GM12878 (cell line): ENCODE data around the gene UGT3A2. TPM values are rescaled to one million over a fixed set of nuclear protein-coding genes. Genes with fewer than 3 reads are reported as not detected.

Experiments used
- ATAC-seq: fragments of 200-7000 bp; cut with Tn5 transposase; 3 replicates; pipeline ENCODE4 v1.9.1; 2020; ENCODE audit warnings: mild to moderate bottlenecking, moderate library complexity
- BruUV-seq: library from RNA; stranded (reverse); fragments of 400-500 nt; replicated peaks from 2 replicates; lab custom pipeline; 2021; lab: Mats Ljungman, UMichigan
- CTCF ChIA-PET: fragments of 300-600 bp; sonication (Branson Sonifier 250); formaldehyde crosslinking; extraction: SDS; loops from one replicate; lab custom pipeline; 2021; ENCODE audit warnings: inconsistent platforms; lab: Yijun Ruan, JAX
- POLR2A ChIA-PET: fragments of 350-600 bp; formaldehyde crosslinking; extraction: SDS; loops from one replicate; lab custom pipeline; 2021; ENCODE audit warnings: inconsistent platforms; lab: Charles Lee
- RAD21 ChIA-PET: fragments of 300-600 bp; sonication (Branson Sonifier 250); formaldehyde crosslinking; loops from one replicate; lab custom pipeline; 2023; ENCODE audit warnings: antibody characterized with exemption; ENCODE audit not compliant: unreplicated experiment; lab: Charles Lee
- SMC1A ChIA-PET: fragments of 300-600 bp; sonication (Branson Sonifier 250); formaldehyde crosslinking; loops from one replicate; lab custom pipeline; 2023; ENCODE audit not compliant: unreplicated experiment, uncharacterized antibody; lab: Charles Lee
- DNase-seq: peaks from one replicate; pipeline ENCODE4 v3.0.0-alpha.2; 2011; ENCODE audit warnings: low read depth, low spot score
- FAIRE-seq: peaks from 3 replicates; lab custom pipeline; 2011; peaks lifted over from hg19 to GRCh38; lab: Jason Lieb, UNC
- H2AFZ ChIP-seq: 2 replicates; pipeline ENCODE4 v1.6.0; 2011; ENCODE audit warnings: low read depth, low read length, control low read depth; ENCODE audit not compliant: control insufficient read depth
- H3K27ac ChIP-seq: 2 replicates; pipeline ENCODE4 v1.5.1; 2011; ENCODE audit warnings: control low read depth; ENCODE audit not compliant: control insufficient read depth, insufficient read depth
- H3K27me3 ChIP-seq, 2 experiments: replicated peaks in 1 of 2; 2 replicates each; pipeline versions ENCODE4 v1.6.0 to v1.6.1; 2011; ENCODE audit warnings: low read length in 1 of 2; ENCODE audit not compliant: control insufficient read depth in 2 of 2, insufficient read depth in 2 of 2
- H3K36me3 ChIP-seq, 2 experiments: 2 replicates each; pipeline ENCODE4 v1.5.1; 2011; ENCODE audit warnings: low read length in 1 of 2; ENCODE audit not compliant: control insufficient read depth in 2 of 2, insufficient read depth in 2 of 2
- H3K4me1 ChIP-seq: 2 replicates; pipeline ENCODE4 v1.6.1; 2011; ENCODE audit warnings: mild to moderate bottlenecking, low read length, moderate library complexity, mixed read lengths; ENCODE audit not compliant: control insufficient read depth, insufficient read depth
- H3K4me2 ChIP-seq: 2 replicates; pipeline ENCODE4 v1.6.0; 2011; ENCODE audit warnings: control low read depth; ENCODE audit not compliant: control insufficient read depth, insufficient read depth
- H3K4me3 ChIP-seq: fragments of 200-600 bp; sonication (generic); 2 replicates; pipeline ENCODE4 v1.5.1; 2016
- H3K79me2 ChIP-seq: 2 replicates; pipeline ENCODE4 v1.6.0; 2011; ENCODE audit warnings: low read length; ENCODE audit not compliant: control insufficient read depth, insufficient read depth
- H3K9ac ChIP-seq: 2 replicates; pipeline ENCODE4 v1.8.0; 2011; ENCODE audit warnings: low read length, control low read depth, mixed read lengths; ENCODE audit not compliant: control insufficient read depth, insufficient read depth
- H3K9me3 ChIP-seq: replicated peaks from 3 replicates; pipeline ENCODE4 v1.5.1; 2011; ENCODE audit warnings: mild to moderate bottlenecking, low read length; ENCODE audit not compliant: control insufficient read depth, insufficient read depth
- H4K20me1 ChIP-seq: 2 replicates; pipeline ENCODE4 v1.6.0; 2011; ENCODE audit not compliant: control insufficient read depth, insufficient read depth
- ATF2 ChIP-seq: IDR thresholded peaks from 2 replicates; pipeline ENCODE4 v1.6.1; 2012; ENCODE audit warnings: low read length, inconsistent platforms
- BACH1 ChIP-seq: fragments of 450-650 bp; IDR thresholded peaks from 2 replicates; pipeline ENCODE4 v1.6.1; 2017; ENCODE audit warnings: mild to moderate bottlenecking, borderline replicate concordance
- CBX3 ChIP-seq: fragments of 200-600 bp; sonication (generic); IDR thresholded peaks from 2 replicates; pipeline ENCODE4 v1.6.1; 2016; ENCODE audit warnings: low read depth, borderline replicate concordance
- CHD1 ChIP-seq: IDR thresholded peaks from 2 replicates; pipeline ENCODE4 v1.6.1; 2012; ENCODE audit warnings: low read depth, low read length, improper control_type of control experiment
- CTCF ChIP-seq, 3 experiments: IDR thresholded peaks in 2 of 3; conservative IDR thresholded peaks in 1 of 3; 2 replicates each; pipeline ENCODE4 v1.5.1; 2011; ENCODE audit warnings: low read depth in 3 of 3, low read length in 3 of 3, mild to moderate bottlenecking in 3 of 3, control low read depth in 2 of 3, moderate library complexity in 2 of 3, inconsistent platforms in 1 of 3, mixed read lengths in 1 of 3; ENCODE audit not compliant: control insufficient read depth in 2 of 3, insufficient read depth in 1 of 3; ENCODE audit errors: extremely low read depth in 1 of 3
- KDM1A ChIP-seq: fragments of 200-600 bp; sonication (generic); IDR thresholded peaks from 2 replicates; pipeline ENCODE4 v1.6.1; 2016; ENCODE audit warnings: borderline replicate concordance
- NBN ChIP-seq: fragments of 450-650 bp; IDR thresholded peaks from 2 replicates; pipeline ENCODE4 v1.6.1; 2016
- NKRF ChIP-seq: fragments of 450-650 bp; conservative IDR thresholded peaks from 2 replicates; pipeline ENCODE4 v1.6.1; 2017; ENCODE audit warnings: mild to moderate bottlenecking, moderate library complexity
- POU2F2 ChIP-seq: IDR thresholded peaks from 3 replicates; pipeline ENCODE4 v1.6.1; 2011; ENCODE audit warnings: low read depth, mild to moderate bottlenecking, low read length, borderline replicate concordance
- SIX5 ChIP-seq: IDR thresholded peaks from 2 replicates; pipeline ENCODE4 v1.6.1; 2011; ENCODE audit warnings: mild to moderate bottlenecking, low read depth, low read length, moderate library complexity; ENCODE audit not compliant: severe bottlenecking
- USF1 ChIP-seq: IDR thresholded peaks from 2 replicates; pipeline ENCODE4 v1.6.1; 2011; ENCODE audit warnings: borderline replicate concordance, low read depth, mild to moderate bottlenecking, moderate library complexity, mixed read lengths, low read length; ENCODE audit not compliant: insufficient read depth; ENCODE audit errors: extremely low read length
- ZZZ3 ChIP-seq: IDR thresholded peaks from 2 replicates; pipeline ENCODE4 v1.6.1; 2011; ENCODE audit warnings: low read depth; ENCODE audit not compliant: control insufficient read depth, insufficient read length
- WGBS: methylation state at CpG from one replicate; pipeline ENCODE4 v1.1.6; 2016; ENCODE audit warnings: low lambda C conversion rate; ENCODE audit not compliant: insufficient replicate concordance, insufficient coverage; ENCODE audit errors: missing lambda C conversion rate; 5-methylcytosine and 5-hydroxymethylcytosine counted together
- in situ Hi-C: fragments of 300-500 bp; cut with MboI; formaldehyde crosslinking; loops from 9 replicates; pipeline ENCODE4 v1.14.3; 2018; ENCODE audit warnings: mixed read lengths
- intact Hi-C: fragments of 100-400 bp; cut with micrococcal nuclease; formaldehyde crosslinking; loops from one replicate; pipeline ENCODE4 v1.14.2; 2022; ENCODE audit not compliant: unreplicated experiment
- polyA plus RNA-seq, 11 experiments: library from polyadenylated mRNA; depleted of rRNA in 4 of 11; unstranded in 6 of 11; stranded (reverse) in 5 of 11; fragments of >200 nt; fragmentation: Nextera tagmentation in 4 of 11; fragmentation: Illumina TruSeq in 1 of 11; extraction: Ambion mirVana in 4 of 11; extraction: Trizol in 1 of 11; gene quantifications; 1 replicate in 1 of 11; 2 replicates in 10 of 11; pipeline versions ENCODE4 v1.2.1 to v1.2.3, GENCODE V29; 2011 to 2016; ENCODE audit warnings: inconsistent platforms in 2 of 11, missing spikeins in 2 of 11, low read depth in 1 of 11
- total RNA-seq, 4 experiments: library from RNA; depleted of rRNA in 3 of 4; stranded (reverse); fragments of >200 nt in 3 of 4; fragmentation: Illumina TruSeq in 1 of 4; extraction: Trizol in 1 of 4; gene quantifications; 2 replicates each; pipeline versions ENCODE4 v1.2.1 to v1.2.3, GENCODE V29; 2013 to 2021
- TF ChIP-seq, protein P1 (sequence below): fragments of 450-650 bp; IDR thresholded peaks from 2 replicates; pipeline ENCODE4 v1.6.1; 2017; ENCODE audit warnings: antibody characterized with exemption, mild to moderate bottlenecking, moderate library complexity

The UGT3A2 gene
- total and polyA plus RNA-seq, 10 of the 15 experiments (the other 5 are each of a cell fraction or from before 2014, with no cell fraction given), result 0.02 to 0.50 (median 0.09) TPM; not detected in 7

- DNase-seq, result no peak
- ChIA-PET RAD21 (no interaction called here), POLR2A (no interaction called here), SMC1A (no interaction called here), CTCF (no interaction called here)
- Histone ChIP-seq H3K9me3 (no peaks in the 10 kb centered on the region), H2AFZ (no peak overlapping the region), H3K4me1 (no peaks in the 10 kb centered on the region), H3K27ac (no peak overlapping the region), H3K79me2 (no peaks in the 10 kb centered on the region), H3K9ac (no peak overlapping the region), H3K27me3 (no peaks in the 10 kb centered on the region), H4K20me1 (no peaks in the 10 kb centered on the region), H3K4me2 (no peak overlapping the region), H3K4me3 (no peak overlapping the region), H3K36me3 (no peaks in the 10 kb centered on the region)
- no peak for FAIRE-seq
- BruUV-seq, result no TSS peak
- intact Hi-C loops, result no loop called here
- in situ Hi-C loops, result no loop called here
- no peak for ATAC-seq
- 32% methylated on average over 4 of the region's 4 CpGs for whole genome bisulfite sequencing
- TF ChIP-seq CBX3 (no peak), NBN (no peak), ATF2 (no peak), POU2F2 (no peak), CTCF (IDR thresholded peaks at IDR 0.05 in 2 of 3, conservative IDR thresholded peaks at IDR 0.05 in 1 of 3; ENCODE audit: control insufficient read depth in 2 of 3, extremely low read depth in 1 of 3, insufficient read depth in 1 of 3, low read depth in 3 of 3, low read length in 3 of 3) (no peak), BACH1 (no peak), USF1 (no peak), CHD1 (no peak), SIX5 (no peak), NKRF (no peak), KDM1A (no peak), ZZZ3 (no peak)
- TF ChIP-seq, protein P1, sequence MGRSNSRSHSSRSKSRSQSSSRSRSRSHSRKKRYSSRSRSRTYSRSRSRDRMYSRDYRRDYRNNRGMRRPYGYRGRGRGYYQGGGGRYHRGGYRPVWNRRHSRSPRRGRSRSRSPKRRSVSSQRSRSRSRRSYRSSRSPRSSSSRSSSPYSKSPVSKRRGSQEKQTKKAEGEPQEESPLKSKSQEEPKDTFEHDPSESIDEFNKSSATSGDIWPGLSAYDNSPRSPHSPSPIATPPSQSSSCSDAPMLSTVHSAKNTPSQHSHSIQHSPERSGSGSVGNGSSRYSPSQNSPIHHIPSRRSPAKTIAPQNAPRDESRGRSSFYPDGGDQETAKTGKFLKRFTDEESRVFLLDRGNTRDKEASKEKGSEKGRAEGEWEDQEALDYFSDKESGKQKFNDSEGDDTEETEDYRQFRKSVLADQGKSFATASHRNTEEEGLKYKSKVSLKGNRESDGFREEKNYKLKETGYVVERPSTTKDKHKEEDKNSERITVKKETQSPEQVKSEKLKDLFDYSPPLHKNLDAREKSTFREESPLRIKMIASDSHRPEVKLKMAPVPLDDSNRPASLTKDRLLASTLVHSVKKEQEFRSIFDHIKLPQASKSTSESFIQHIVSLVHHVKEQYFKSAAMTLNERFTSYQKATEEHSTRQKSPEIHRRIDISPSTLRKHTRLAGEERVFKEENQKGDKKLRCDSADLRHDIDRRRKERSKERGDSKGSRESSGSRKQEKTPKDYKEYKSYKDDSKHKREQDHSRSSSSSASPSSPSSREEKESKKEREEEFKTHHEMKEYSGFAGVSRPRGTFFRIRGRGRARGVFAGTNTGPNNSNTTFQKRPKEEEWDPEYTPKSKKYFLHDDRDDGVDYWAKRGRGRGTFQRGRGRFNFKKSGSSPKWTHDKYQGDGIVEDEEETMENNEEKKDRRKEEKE, result no peak
Observed at GRCh38 chr5:36049949-36050348, 16.7 kb downstream of the UGT3A2 start.
